ENCODE measurements around the gene RIPK1. TPM values are rescaled to one million over a fixed set of nuclear protein-coding genes. Genes with fewer than 3 reads are reported as not detected.
A peak's percentile ranks its signal among the peaks of the same experiment; 100 is the strongest.

The RIPK1 gene
- total and polyA plus RNA-seq, 2 of the 8 experiments (the other 6 are each of a cell fraction or from before 2014, with no cell fraction given), result 5.9 to 22.9 TPM

GRCh38 chr6:3037638-3038365 is 30.5 kb upstream of the RIPK1 start:
- no peak overlapping the region for H3K4me3 ChIP-seq (ENCODE audit: extremely low read depth in 1 of 4, insufficient read depth in 2 of 4, low read depth in 3 of 4, low read length in 4 of 4)
- H2BK15ac ChIP-seq (ENCODE audit: low read length), result no peak overlapping the region
- H2BK5ac ChIP-seq (ENCODE audit: low read depth, low read length), result no peak overlapping the region
- no peak overlapping the region for H3K14ac ChIP-seq (ENCODE audit: insufficient read length)
- no peak overlapping the region for H3K9ac ChIP-seq (replicated peaks in 1 of 4; ENCODE audit: extremely low read depth in 1 of 4, low read depth in 3 of 4, low read length in 3 of 4)
- no peaks in the 10 kb centered on the region for H3K79me1 ChIP-seq (ENCODE audit: low read depth, low read length)
- no peak overlapping the region for H3K18ac ChIP-seq (ENCODE audit: extremely low read depth, low read length)
- H2AFZ ChIP-seq (ENCODE audit: low read length), result peak overlapping the region; percentile 43; the same call in 1 of the 2 replicates
- no peak overlapping the region for H2BK20ac ChIP-seq (ENCODE audit: low read length)
- no peaks in the 10 kb centered on the region for H3K23me2 ChIP-seq (ENCODE audit: low read depth, low read length)
- no peak overlapping the region for H4K5ac ChIP-seq (ENCODE audit: insufficient read length, low read depth, low read length)
- 0 out of 2 replicates have a peak overlapping the region, but pooled peaks have one; percentile 9 for H4K8ac ChIP-seq (ENCODE audit: extremely low read depth, insufficient read depth, low read length)
- ChIA-PET POLR2A (ENCODE audit: partially characterized antibody) (interaction anchor here (1.1 to 2.0 kb wide), 4 partner anchors 11 to 80 kb away, joined by 3 to 16 read pairs (median 4); partner anchors contain the start of gene NQO2), CTCF (ENCODE audit: partially characterized antibody) (interaction anchor here (0.9 to 4.9 kb wide), 7 partner anchors 8 to 48 kb away, joined by 3 to 20 read pairs (median 7); no protein-coding TSS in a partner anchor)
- no peak overlapping the region for H2AK5ac ChIP-seq (ENCODE audit: low read depth, low read length)
- no peaks in the 10 kb centered on the region for H3K9me3 ChIP-seq (ENCODE audit: insufficient read depth in 2 of 2, low read depth in 1 of 2, low read length in 1 of 2)
- H3K27ac ChIP-seq (ENCODE audit: low read depth, low read length), result no peak overlapping the region
- no peaks in the 10 kb centered on the region for H3K27me3 ChIP-seq (replicated peaks in 1 of 4; ENCODE audit: control insufficient read depth in 3 of 4, extremely low read depth in 1 of 4, insufficient read depth in 3 of 4, low read length in 3 of 4)
- H4K91ac ChIP-seq (replicated peaks; ENCODE audit: insufficient read length, low read length), result no peak overlapping the region
- no peak for DNase-seq (ENCODE audit: low read depth in 1 of 2, low spot score in 2 of 2)
- H3K36me3 ChIP-seq (ENCODE audit: control insufficient read depth in 2 of 4, insufficient read depth in 4 of 4, low read length in 3 of 4), result no peaks in the 10 kb centered on the region
- no peak for FAIRE-seq
- H4K20me1 ChIP-seq (replicated peaks in 1 of 2; ENCODE audit: control insufficient read depth in 1 of 2, insufficient read depth in 2 of 2, low read length in 2 of 2), result no peaks in the 10 kb centered on the region
- H3K4ac ChIP-seq (replicated peaks; ENCODE audit: insufficient read length, low read depth, low read length), result no peak overlapping the region
- no peak overlapping the region for H2BK120ac ChIP-seq (replicated peaks; ENCODE audit: low read depth, low read length)
- peaks cover 0 to 5% (median 1%) of the 10 kb centered on the region in 4 experiments; a peak in 1 of 7 replicates for H3K4me1 ChIP-seq (replicated peaks in 1 of 4; ENCODE audit: control insufficient read depth in 3 of 4, insufficient read depth in 4 of 4, low read length in 3 of 4)
- no peak overlapping the region for H3K56ac ChIP-seq (replicated peaks; ENCODE audit: insufficient read length, low read depth, low read length)
- 90% methylated on average over 7 of the region's 7 CpGs; no CpG with 5 or more reads in 1 of the 2 experiments for WGBS, 2 experiments (ENCODE audit: extremely low coverage in 1 of 2, insufficient coverage in 1 of 2, insufficient read length in 1 of 2, insufficient replicate concordance in 2 of 2, low coverage in 1 of 2, low lambda C conversion rate in 2 of 2, missing lambda C conversion rate in 1 of 2)
- H3K4me2 ChIP-seq (ENCODE audit: insufficient read depth in 1 of 2, low read depth in 2 of 2, low read length in 2 of 2), result no peak overlapping the region
- no peak overlapping the region for H3K23ac ChIP-seq (ENCODE audit: insufficient read length)
- H2BK12ac ChIP-seq (ENCODE audit: low read depth, low read length), result no peak overlapping the region
- no peaks in the 10 kb centered on the region for H3K79me2 ChIP-seq (ENCODE audit: control insufficient read depth in 1 of 2, insufficient read depth in 2 of 2, low read length in 2 of 2)
- TF ChIP-seq SP2 (IDR thresholded peaks at IDR 0.05; ENCODE audit: low read length) (no peak), SIX5 (IDR thresholded peaks at IDR 0.05; ENCODE audit: low read depth, low read length) (no peak), RBBP5 (IDR thresholded peaks at IDR 0.05; ENCODE audit: borderline replicate concordance, low read depth, low read length) (no peak), CHD2 (IDR thresholded peaks at IDR 0.05; ENCODE audit: low read length) (no peak), NRF1 (IDR thresholded peaks at IDR 0.05; ENCODE audit: low read depth, low read length) (no peak), TEAD4 (IDR thresholded peaks at IDR 0.05; ENCODE audit: low read depth, low read length) (no peak), RXRA (IDR thresholded peaks at IDR 0.05; ENCODE audit: insufficient read depth, low read depth, low read length) (no peak)
